Mesenchymal stem cell (in vitro differentiated cells and primary cell): Measurements from ENCODE around the gene ASCC1.
"Not testable (repeated sequence)": the region's sequence is repeated elsewhere in the genome, so short reads cannot be mapped to it uniquely, and the experiment has no call there.

Source experiments
- DNase-seq: peaks from one replicate; pipeline ENCODE4 v3.0.0-alpha.2; 2013
- H2AFZ ChIP-seq: one replicate; pipeline ENCODE4 v1.6.1; 2013; ENCODE audit warnings: low read depth, mild to moderate bottlenecking, control low read depth, inconsistent platforms, low read length, moderate library complexity
- H2AK5ac ChIP-seq: 2 replicates; pipeline ENCODE4 v1.6.1; 2013; ENCODE audit warnings: low read length, moderate library complexity, mild to moderate bottlenecking, inconsistent platforms; ENCODE audit not compliant: severe bottlenecking
- H2BK120ac ChIP-seq: one replicate; pipeline ENCODE4 v1.6.1; 2013; ENCODE audit warnings: low read depth, mild to moderate bottlenecking, inconsistent platforms, low read length, moderate library complexity
- H2BK12ac ChIP-seq, 2 experiments: one replicate each; pipeline ENCODE4 v1.6.1; 2013; ENCODE audit warnings: inconsistent platforms in 2 of 2, low read length in 2 of 2, mild to moderate bottlenecking in 2 of 2, moderate library complexity in 2 of 2, control low read depth in 1 of 2
- H2BK15ac ChIP-seq: one replicate; pipeline ENCODE4 v1.6.1; 2013; ENCODE audit warnings: mild to moderate bottlenecking, low read depth, inconsistent platforms; ENCODE audit not compliant: poor library complexity, severe bottlenecking
- H2BK5ac ChIP-seq: 2 replicates; pipeline ENCODE4 v1.6.1; 2013; ENCODE audit warnings: low read depth, mild to moderate bottlenecking, low read length, control low read depth, inconsistent platforms; ENCODE audit not compliant: poor library complexity, severe bottlenecking
- H3K14ac ChIP-seq, 2 experiments: one replicate each; pipeline ENCODE4 v1.6.1; 2013; ENCODE audit warnings: inconsistent platforms in 2 of 2, low read length in 2 of 2, control low read depth in 1 of 2, mild to moderate bottlenecking in 1 of 2, moderate library complexity in 1 of 2
- H3K18ac ChIP-seq, 2 experiments: one replicate each; pipeline ENCODE4 v1.6.1; 2013; ENCODE audit warnings: inconsistent platforms in 2 of 2, low read length in 2 of 2, control low read depth in 1 of 2, low read depth in 1 of 2, mild to moderate bottlenecking in 1 of 2
- H3K23ac ChIP-seq, 2 experiments: one replicate each; pipeline ENCODE4 v1.6.1; 2013; ENCODE audit warnings: inconsistent platforms in 2 of 2, low read length in 2 of 2, mild to moderate bottlenecking in 2 of 2, moderate library complexity in 2 of 2, control low read depth in 1 of 2
- H3K27ac ChIP-seq: 2 replicates; pipeline ENCODE4 v1.5.1; 2013; ENCODE audit warnings: mild to moderate bottlenecking, moderate library complexity, low read length, control low read depth, inconsistent platforms; ENCODE audit not compliant: poor library complexity, severe bottlenecking
- H3K27me3 ChIP-seq, 2 experiments: 2 replicates each; pipeline versions ENCODE4 v1.6.1 to v1.7.0; 2013; ENCODE audit warnings: low read length in 2 of 2, mild to moderate bottlenecking in 2 of 2, moderate library complexity in 2 of 2, control low read depth in 1 of 2, inconsistent platforms in 1 of 2; ENCODE audit not compliant: control insufficient read depth in 1 of 2, insufficient read depth in 1 of 2
- H3K36me3 ChIP-seq, 2 experiments: 2 replicates each; pipeline versions ENCODE4 v1.6.1 to v1.7.0; 2013; ENCODE audit warnings: low read length in 2 of 2, control low read depth in 1 of 2, inconsistent platforms in 1 of 2, low read depth in 1 of 2, mild to moderate bottlenecking in 1 of 2; ENCODE audit not compliant: insufficient read depth in 2 of 2, control insufficient read depth in 1 of 2
- H3K4ac ChIP-seq, 2 experiments: one replicate each; pipeline ENCODE4 v1.6.1; 2013; ENCODE audit warnings: inconsistent platforms in 2 of 2, low read length in 2 of 2, mild to moderate bottlenecking in 2 of 2, moderate library complexity in 2 of 2, control low read depth in 1 of 2, low read depth in 1 of 2
- H3K4me1 ChIP-seq: 2 replicates; pipeline ENCODE4 v1.6.1; 2013; ENCODE audit warnings: low read depth, low read length, control low read depth; ENCODE audit not compliant: control insufficient read depth, insufficient read depth
- H3K4me2 ChIP-seq: 2 replicates; pipeline ENCODE4 v1.6.1; 2013; ENCODE audit warnings: low read length, mild to moderate bottlenecking, inconsistent platforms; ENCODE audit not compliant: poor library complexity, severe bottlenecking
- H3K4me3 ChIP-seq, 2 experiments: 2 replicates each; pipeline versions ENCODE4 v1.5.1 to v1.7.0; 2013; ENCODE audit warnings: low read length in 2 of 2, mild to moderate bottlenecking in 2 of 2, control low read depth in 1 of 2, low read depth in 1 of 2; ENCODE audit not compliant: insufficient read depth in 1 of 2
- H3K79me1 ChIP-seq: replicated peaks from 2 replicates; pipeline ENCODE4 v1.6.1; 2013; ENCODE audit warnings: mild to moderate bottlenecking, control low read depth, low read length, inconsistent platforms; ENCODE audit not compliant: poor library complexity, severe bottlenecking
- H3K9ac ChIP-seq: 2 replicates; pipeline ENCODE4 v1.7.0; 2013; ENCODE audit warnings: mild to moderate bottlenecking, low read length, moderate library complexity
- H3K9me3 ChIP-seq: 2 replicates; pipeline ENCODE4 v1.7.0; 2013; ENCODE audit warnings: mild to moderate bottlenecking, low read length; ENCODE audit not compliant: control insufficient read depth
- H4K8ac ChIP-seq: one replicate; pipeline ENCODE4 v1.6.1; 2013; ENCODE audit warnings: inconsistent platforms, mild to moderate bottlenecking, low read length, moderate library complexity
- H4K91ac ChIP-seq: one replicate; pipeline ENCODE4 v1.6.1; 2013; ENCODE audit warnings: mild to moderate bottlenecking, low read length, inconsistent platforms
- whole genome bisulfite sequencing: methylation state at CpG from one replicate; pipeline ENCODE4 v1.1.7; 2013; ENCODE audit warnings: mixed read lengths; 5-methylcytosine and 5-hydroxymethylcytosine counted together

Gene ASCC1

DNA sequence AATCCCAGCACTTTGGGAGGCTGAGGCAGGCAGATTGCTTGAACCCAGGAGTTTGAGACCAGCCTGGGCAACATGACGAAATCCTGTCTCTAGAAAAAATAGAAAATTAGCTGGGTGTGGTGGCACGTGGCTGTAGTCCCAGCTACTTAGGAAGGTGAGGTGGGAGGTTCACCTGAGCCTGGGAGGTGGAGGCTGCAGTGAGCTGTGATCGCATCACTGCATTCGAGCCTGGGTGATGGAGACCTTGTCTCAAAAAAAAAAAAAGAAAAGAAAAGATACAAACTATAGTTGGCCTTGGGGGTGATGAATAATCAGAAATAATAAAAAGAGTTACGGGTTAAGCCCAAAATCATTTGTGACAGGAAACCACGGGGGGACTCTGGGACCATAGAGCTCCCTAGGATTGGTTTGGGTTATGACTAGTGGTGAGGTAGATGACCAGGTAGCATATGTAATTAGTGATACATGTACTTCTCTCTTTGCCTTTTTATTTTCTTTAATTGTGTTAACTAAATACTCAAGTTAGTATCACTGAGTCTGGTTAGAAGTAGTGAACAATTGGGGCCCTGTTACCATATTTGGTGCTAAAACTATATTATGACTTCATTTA is 10.4 kb upstream of the ASCC1 start:
- H3K4ac ChIP-seq = no peak overlapping the region
- no peak overlapping the region for H3K9ac ChIP-seq
- H2BK15ac ChIP-seq = no peak overlapping the region

DNA sequence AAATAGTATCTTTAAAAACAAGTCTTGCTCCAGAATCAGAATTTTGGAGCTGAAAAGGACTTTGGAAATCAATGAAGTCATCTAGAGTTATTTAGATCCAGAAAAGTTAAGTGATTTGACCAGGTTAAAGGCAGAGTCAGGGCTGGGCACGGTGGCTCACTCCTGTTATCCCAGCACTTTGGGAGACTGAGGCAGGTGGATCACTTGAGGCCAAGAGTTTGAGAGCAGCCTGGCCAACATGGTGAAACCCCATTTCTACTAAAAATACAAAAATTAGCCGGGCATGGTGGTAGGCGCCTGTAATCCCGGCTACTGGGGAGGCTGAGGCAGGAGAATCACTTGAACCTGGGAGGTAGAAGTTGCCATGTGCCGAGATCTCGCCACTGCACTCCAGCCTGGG is 8.1 kb upstream of the ASCC1 start:
- not testable (repeated sequence) for H3K4me1 ChIP-seq, H3K4ac ChIP-seq, H2BK15ac ChIP-seq, H4K91ac ChIP-seq, H4K8ac ChIP-seq, H3K18ac ChIP-seq, H2AK5ac ChIP-seq, DNase-seq, H2AFZ ChIP-seq, H3K27me3 ChIP-seq, H3K4me2 ChIP-seq, H3K14ac ChIP-seq, H3K9me3 ChIP-seq, H2BK120ac ChIP-seq, H2BK12ac ChIP-seq, H3K23ac ChIP-seq, H3K4me3 ChIP-seq, H2BK5ac ChIP-seq, H3K27ac ChIP-seq
- WGBS = 100% methylated on average over 6 of the region's 6 CpGs
- Histone ChIP-seq H3K79me1 (peaks cover 17% of the 10 kb centered on the region), H3K36me3 (peaks cover 14 to 26% of the 10 kb centered on the region in 2 experiments), H3K9ac (peak overlapping the region; percentile 75)

More for the DNA sequence above, 10.4 kb upstream of the ASCC1 start:
- Histone ChIP-seq H3K4me2 (no peak overlapping the region), H2BK12ac (no peak overlapping the region), H3K23ac (no peak overlapping the region), H2BK5ac (no peak overlapping the region), H2AK5ac (no peak overlapping the region), H3K27me3 (no peaks in the 10 kb centered on the region), H3K18ac (no peak overlapping the region), H3K27ac (no peak overlapping the region), H3K36me3 (peaks cover 13 to 32% of the 10 kb centered on the region in 2 experiments), H3K79me1 (peaks cover 24% of the 10 kb centered on the region), H4K8ac (no peak overlapping the region), H3K9me3 (no peaks in the 10 kb centered on the region), H2AFZ (no peak overlapping the region), H2BK120ac (no peak overlapping the region), H3K4me3 (no peak overlapping the region), H4K91ac (no peak overlapping the region), H3K4me1 (peaks cover 3% of the 10 kb centered on the region), H3K14ac (no peak overlapping the region)
- WGBS = 92% methylated on average over 6 of the region's 6 CpGs
- DNase-seq = no peak

DNA sequence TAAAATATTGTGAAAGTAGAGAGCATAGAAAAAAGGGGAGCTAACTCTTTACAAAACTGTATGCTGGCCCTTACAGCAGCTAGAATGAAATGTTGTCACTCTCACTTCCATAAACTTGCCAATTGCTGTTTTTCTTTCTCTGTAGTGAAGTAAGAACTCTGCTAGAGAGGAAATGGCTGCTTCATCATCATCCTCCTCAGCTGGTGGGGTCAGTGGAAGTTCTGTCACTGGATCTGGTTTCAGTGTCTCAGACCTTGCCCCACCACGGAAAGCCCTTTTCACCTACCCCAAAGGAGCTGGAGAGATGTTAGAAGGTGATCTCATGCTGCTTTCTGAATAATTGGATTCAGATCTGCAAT is 7.6 kb upstream of the ASCC1 start:
- Histone ChIP-seq H3K9ac (peak overlapping the region; percentile 75), H4K8ac (no peak overlapping the region), H2BK15ac (no peak overlapping the region), H3K4me2 (no peak overlapping the region), H3K4ac (no peak overlapping the region), H3K36me3 (peaks cover 14 to 26% of the 10 kb centered on the region in 2 experiments), H3K14ac (no peak overlapping the region), H3K4me1 (peaks cover 3% of the 10 kb centered on the region), H3K18ac (no peak overlapping the region), H4K91ac (no peak overlapping the region), H2AFZ (no peak overlapping the region), H3K27ac (no peak overlapping the region), H3K79me1 (peaks cover 17% of the 10 kb centered on the region), H3K27me3 (no peaks in the 10 kb centered on the region), H3K23ac (no peak overlapping the region), H2AK5ac (no peak overlapping the region), H2BK5ac (no peak overlapping the region), H3K4me3 (no peak overlapping the region), H2BK120ac (no peak overlapping the region), H2BK12ac (no peak overlapping the region), H3K9me3 (no peaks in the 10 kb centered on the region)
- WGBS = no CpG with 5 or more reads among the region's 1 CpG
- no peak for DNase-seq

DNA sequence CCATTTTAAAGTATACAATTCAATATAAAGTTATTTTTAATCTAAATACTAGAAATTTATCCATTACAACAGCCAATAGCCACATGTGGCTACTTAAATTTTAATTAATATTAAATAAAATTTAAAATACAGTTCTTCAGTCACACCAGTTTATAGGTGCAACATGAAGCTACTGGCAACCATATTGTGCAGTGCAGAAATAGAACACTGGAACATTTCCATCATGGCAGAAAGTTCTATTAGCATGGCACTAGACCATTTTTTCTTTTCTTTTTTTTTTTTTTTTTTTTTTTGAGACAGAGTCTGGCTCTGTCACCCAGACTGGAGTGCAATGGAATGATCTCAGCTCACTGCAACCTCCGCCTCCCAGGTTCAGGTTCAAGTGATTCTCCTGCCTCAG is 5.2 kb upstream of the ASCC1 start:
- H3K14ac ChIP-seq = no peak overlapping the region
- 100% methylated on average over 1 of the region's 1 CpG for WGBS
- H3K4me3 ChIP-seq = no peak overlapping the region

More for the DNA sequence above, 5.2 kb upstream of the ASCC1 start:
- no peak overlapping the region for H4K91ac ChIP-seq
- H3K36me3 ChIP-seq = peaks cover 12 to 16% of the 10 kb centered on the region in 2 experiments
- no peak overlapping the region for H3K9ac ChIP-seq
- H3K9me3 ChIP-seq = no peaks in the 10 kb centered on the region
- peaks cover 8% of the 10 kb centered on the region for H3K4me1 ChIP-seq
- no peak overlapping the region for H3K4me2 ChIP-seq
- H3K18ac ChIP-seq = no peak overlapping the region
- no peak overlapping the region for H2BK120ac ChIP-seq
- H2AK5ac ChIP-seq = no peak overlapping the region
- H3K79me1 ChIP-seq = peaks cover 12% of the 10 kb centered on the region
- H3K27me3 ChIP-seq = no peaks in the 10 kb centered on the region
- no peak overlapping the region for H2BK5ac ChIP-seq
- H2BK15ac ChIP-seq = no peak overlapping the region
- H3K23ac ChIP-seq = no peak overlapping the region
- H3K27ac ChIP-seq = no peak overlapping the region
- no peak overlapping the region for H2AFZ ChIP-seq
- no peak overlapping the region for H3K4ac ChIP-seq
- H2BK12ac ChIP-seq = no peak overlapping the region
- no peak overlapping the region for H4K8ac ChIP-seq
- DNase-seq = no peak
